MV-4-11 (cell line): ENCODE measurements around the gene TMEM86A.

Source experiments
- DNase-seq: peaks from one replicate; lab custom pipeline; 2025; lab: John Stamatoyannopoulos, UW

The TMEM86A gene

GRCh38 chr11:18700375-18700774, 1.8 kb downstream of the TMEM86A start:
- peak; percentile 39 for DNase-seq

GRCh38 chr11:18700872-18701271, 2.3 kb downstream of the TMEM86A start:
- DNase-seq = no peak

DNA sequence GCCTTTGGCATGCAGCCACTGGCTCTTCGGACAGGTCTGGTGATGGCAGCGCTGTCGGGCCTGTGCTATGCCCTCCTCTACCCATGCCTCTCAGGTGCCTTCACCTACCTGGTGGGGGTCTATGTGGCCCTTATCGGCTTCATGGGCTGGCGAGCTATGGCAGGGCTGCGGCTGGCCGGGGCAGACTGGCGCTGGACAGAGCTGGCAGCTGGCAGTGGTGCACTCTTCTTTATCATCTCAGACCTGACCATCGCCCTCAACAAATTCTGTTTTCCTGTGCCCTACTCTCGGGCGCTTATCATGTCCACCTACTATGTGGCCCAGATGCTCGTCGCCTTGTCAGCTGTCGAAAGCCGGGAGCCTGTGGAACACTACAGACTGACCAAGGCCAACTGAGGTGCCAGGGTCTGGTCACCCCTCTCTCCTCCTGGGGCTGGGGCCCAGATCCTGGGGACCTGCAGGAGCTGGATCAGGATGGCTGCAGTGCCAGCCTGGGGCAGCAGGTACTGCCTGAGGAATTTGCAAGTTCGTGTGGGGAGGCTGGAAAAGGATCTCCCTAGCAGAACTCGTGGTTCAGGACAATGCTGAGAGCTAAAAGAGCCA, 3.1 kb downstream of the TMEM86A start:
- no peak for DNase-seq

- no peak for DNase-seq
Observed at GRCh38 chr11:18703001-18703763, 4.6 kb downstream of the TMEM86A start.

DNA sequence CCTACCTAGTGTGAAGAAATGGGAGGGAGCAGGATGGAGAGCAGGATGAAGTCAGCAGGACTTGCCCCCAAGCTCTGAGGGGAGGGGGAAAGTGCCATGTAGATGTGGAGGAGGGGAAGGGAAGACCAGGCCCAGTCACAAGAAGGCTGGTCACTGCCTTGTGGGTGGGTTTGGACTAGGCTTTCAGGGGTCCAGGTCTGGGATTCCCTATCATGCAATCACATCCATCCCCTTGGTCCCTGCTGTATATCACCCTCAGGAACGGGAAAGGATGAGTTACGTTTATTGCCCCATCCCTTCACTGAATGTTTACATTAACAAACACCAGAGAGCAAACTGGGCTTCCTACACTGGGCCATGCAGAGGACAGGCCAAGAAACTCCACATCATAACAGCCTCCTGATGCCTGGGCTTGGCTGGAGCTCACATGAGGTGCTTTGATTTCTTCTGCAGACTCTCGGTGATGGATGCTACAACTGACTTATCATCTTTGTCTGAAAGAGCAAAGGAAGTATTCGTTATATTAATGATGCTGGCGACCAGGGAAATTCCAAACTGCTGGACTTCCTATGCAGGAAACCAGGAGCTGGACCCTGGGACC, 5.6 kb downstream of the TMEM86A start:
- no peak for DNase-seq

DNA sequence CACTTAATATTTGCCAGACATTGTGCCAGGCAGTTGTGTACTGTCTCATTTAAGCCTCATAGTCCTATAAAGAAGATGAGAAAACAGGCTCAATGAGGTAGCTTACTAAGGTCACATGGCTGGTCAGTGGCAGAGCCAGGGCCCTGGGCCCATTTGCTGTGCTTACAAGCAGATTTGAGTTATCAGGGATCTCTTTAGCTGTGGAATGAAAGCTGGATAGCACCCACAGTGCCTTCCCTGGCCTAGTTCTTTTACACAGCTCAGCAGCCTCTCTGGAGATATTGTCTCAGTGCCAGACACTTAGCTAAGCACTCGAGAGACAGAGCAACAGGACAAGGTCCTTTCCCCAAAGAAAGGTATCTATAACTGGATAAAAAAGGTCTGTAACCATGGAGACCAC, 6.1 kb downstream of the TMEM86A start:
- no peak for DNase-seq

DNA sequence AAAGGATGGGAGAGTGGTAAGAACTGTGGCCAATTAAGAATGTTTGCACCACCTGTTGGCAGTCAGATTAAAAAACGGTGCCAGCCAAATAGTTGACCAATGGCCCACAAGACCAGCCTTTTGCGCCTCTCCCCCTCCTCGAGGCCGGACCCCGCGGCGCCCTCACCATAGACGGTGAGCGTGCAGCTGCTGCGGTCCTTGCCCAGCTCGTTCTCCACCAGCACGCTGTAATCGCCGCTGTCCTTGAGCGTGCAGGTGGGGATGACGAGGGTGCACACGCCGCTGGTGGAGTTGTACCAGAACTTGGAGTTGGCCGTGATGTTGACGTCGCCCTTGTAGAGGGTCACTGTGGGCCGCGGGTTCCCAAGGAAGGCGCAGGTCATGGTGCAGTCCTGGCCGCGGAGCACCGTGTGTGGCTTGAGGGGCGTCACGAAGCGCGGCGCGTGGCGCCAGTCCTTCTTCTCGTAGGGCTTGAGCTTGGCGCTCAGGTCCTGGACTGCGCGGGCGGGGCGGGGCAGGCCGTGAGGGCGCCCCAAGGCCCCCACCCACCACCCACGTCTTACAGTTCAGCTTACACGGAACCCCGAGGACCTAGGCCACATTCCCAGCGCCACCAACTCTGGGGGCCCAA, 7.2 kb downstream of the TMEM86A start:
- no peak for DNase-seq

- no peak for DNase-seq
Observed at GRCh38 chr11:18706330-18707243, 8.0 kb downstream of the TMEM86A start.

GRCh38 chr11:18707811-18708340, 9.3 kb downstream of the TMEM86A start:
- peak; percentile 49 for DNase-seq

DNA sequence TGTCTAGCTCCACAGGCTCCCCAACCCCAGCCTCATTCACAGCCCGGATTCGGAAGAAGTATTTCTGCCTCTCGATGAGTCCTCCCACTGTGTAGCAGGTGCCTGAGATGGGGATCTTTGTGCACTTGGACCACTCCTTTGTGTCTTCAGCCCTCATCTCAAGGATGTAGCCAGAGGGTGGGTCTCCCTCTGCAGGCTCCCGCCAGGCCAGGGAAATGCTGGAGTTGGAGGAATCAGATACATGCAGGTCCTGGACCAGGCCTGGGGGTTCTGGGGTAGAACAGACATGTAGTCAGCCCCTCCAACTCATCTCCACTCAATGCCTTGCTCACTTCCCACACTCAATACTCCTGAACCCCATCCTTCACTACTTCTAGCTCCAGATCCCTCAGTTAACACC, 10.8 kb downstream of the TMEM86A start:
- no peak for DNase-seq

DNA sequence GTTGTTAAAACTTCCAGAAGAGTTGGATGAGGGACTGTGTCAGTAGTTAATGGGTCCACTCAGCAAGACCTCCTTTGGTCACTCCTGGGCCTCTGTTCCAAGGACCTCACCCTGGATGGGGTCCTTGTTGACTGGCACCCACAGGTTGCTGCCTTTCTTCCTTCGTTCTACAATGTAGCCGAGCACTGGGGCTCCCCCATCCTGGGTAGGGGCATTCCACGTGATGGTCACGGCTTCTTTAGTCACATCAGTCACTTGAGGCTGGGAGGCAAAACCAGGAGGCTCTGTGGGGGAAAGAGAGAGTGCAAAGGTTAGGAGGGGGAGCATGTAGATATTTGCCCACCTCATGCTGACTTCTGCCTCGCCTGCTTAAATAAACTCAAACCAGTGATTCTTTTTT, 12.0 kb downstream of the TMEM86A start:
- DNase-seq = no peak

GRCh38 chr11:18713646-18714442, 15.3 kb downstream of the TMEM86A start:
- no peak for DNase-seq

DNA sequence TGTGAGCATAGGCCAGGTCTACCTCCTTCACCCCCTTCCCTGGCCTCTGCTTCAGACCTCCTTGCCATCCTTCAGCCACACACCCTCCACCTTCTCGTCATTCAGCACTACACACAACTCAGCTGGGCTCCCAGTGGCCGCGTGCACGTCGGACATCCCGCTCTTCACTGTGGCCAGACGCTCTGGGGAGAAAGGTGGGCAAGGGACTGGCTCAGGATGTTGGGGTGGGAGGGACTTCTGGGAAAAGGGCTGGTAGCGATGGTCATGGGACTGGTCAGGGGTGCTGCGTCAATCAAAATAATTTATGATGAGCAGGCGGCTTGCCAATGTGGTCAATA, 15.8 kb downstream of the TMEM86A start:
- DNase-seq = no peak

DNA sequence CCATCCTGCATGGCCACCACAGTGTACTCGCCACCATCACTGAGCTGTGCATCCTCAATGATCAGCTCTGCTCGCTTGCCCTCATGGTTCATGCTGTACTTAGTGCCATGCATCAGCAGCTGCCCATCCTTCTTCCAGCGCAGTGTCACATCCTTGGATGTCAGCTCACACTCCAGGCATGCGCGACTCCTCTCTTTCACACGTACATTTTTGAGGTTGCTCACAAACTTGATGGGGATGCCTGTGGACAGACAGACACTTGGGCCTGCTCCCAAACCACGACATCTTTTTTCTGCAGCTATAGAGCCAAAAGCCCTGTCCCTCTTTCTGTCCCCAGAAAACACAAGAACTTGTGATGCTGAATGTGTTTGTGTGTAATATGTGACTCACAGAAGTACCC, 16.9 kb downstream of the TMEM86A start:
- DNase-seq = no peak

DNA sequence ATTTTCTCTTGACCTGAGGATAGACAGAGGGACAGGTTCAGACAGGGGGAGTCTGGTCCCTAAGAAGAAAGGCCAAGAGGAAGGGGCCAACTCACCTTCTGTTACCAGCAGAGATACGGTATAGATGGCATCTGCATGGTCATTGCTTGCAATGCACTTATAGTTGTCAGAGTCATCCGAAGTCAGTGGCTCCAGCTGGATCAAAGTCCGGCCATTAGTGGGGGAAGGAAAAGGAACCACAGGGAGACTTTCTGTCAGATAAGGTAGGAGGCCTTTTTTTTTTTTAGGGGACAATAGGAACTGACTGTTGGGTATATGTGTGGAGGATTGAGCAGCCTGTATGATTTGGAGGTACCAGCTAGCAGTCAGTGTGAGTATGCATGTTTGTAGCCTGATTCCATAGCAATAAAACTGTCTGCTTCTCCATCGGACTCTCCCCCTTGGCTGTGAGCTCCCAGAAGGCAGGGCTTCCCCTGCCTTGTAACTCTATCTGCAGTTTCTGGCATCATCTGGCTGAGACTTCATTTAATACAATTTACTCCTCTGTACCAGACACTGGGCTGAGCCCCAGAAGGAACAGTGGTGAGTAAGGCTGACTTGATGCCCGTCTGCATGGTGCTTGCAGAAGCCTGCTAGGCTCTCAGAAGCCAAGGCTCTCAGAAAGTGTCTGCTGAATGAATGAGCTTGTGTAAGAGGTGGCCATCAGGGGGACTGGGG, 21.7 kb downstream of the TMEM86A start:
- DNase-seq = no peak

- DNase-seq = no peak
Observed at GRCh38 chr11:18720808-18721560, 22.4 kb downstream of the TMEM86A start.

DNA sequence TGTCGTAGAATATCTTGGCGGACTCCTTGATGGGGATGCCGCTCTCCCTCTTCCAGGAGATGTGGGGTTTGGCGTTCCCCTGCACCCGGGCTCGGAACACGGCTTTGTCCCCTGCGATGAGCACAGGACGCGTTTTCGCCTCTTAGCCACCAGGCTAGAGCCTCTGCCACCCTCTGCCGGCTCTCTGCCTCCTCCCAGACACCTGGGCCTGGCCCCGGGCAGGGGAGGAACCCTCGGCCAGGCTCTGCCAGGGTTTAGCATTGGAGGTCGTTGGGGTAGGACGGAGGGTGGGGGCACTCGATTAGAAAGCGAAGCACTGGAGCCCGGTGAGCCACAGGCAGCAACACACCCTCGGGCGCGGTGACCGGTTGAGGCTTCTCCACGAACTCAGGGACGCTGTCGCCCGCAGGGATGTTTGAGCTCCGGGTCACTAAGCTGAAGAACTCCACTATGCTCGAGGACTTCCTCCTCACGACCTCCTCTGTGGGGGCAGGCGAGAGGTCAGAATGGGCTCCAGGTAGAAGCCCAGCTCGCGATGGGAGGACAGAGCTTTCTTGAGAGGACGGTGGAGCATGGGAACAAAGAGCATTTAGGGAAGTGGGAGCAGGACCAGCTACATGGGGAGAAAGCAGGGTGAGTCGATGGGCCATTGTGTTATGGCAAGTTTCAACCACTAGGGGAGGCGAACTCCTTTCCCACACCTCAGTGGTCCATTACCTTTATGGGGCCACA, 23.1 kb downstream of the TMEM86A start:
- peak; percentile 65 for DNase-seq

GRCh38 chr11:18722293-18722637, 23.7 kb downstream of the TMEM86A start:
- DNase-seq = no peak

DNA sequence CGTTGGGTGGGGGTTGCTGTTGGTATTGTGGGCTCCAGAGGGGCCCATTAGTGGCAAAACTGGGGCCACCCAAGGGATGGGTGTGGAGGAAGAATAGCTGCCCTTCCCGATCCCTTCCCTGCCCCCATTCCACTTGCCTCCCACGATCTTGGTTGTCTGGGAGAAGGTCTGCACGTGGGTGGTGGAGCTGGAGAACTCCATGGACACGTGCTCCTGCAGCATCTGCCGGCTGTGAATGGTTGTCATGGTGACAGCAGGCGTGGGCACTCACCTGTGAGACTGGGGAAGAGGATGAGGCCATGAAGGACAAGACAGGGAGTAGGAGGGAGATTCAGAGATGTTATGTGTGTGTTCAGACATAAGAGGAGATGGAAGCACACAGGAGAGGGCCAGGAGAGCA, 25.4 kb downstream of the TMEM86A start:
- DNase-seq = no peak
